GM21528 (cell line): ENCODE results near the gene EIF6.
"Not testable (repeated sequence)": the region's sequence is repeated elsewhere in the genome, so short reads cannot be mapped to it uniquely, and the experiment has no call there.

Source experiments
- ATAC-seq: cut with Tn5 transposase; IDR thresholded peaks from one replicate; pipeline ENCODE4 v1.9.1; 2021; ENCODE audit warnings: mild to moderate bottlenecking, moderate library complexity; ENCODE audit not compliant: unreplicated experiment, low FRiP score

EIF6 gene

DNA sequence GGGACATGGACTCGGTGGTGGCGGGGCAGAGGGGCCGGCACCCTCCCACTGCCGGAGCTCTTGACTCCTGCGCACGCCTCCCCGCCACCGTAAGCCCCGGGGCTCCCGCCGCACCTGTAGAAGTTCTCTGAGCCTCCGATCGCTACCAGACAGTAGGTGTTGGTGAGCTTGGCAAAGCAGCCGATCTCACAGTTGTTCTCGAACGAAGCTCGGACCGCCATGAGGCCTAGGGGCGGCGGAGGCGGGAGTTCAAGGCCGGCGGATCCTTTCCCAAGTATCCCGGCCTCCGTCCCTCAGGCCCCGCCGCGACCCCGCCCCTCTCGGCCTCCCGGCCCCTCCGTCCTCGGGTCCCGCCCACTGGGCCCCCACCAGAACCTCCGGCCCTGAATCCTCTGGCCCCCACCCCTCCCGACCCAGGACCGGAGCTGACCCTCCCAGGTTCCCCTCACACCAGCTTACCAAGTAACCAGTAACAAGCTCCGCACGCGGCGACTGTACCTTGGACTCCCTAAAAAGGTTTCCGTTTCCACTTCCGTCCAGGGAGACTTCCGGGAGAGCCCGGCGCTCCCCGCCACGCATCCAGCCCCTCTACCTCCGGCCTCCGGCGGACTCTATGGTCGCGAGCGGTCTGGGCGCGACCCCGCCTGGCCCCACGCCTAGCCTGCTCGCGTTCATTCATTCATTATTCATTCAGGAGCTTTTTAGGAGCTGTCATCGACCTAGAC lies at the start of gene EIF6:
TSS of gene EIF6 (minus strand) at position 506 of the 725 bp plus-strand sequence. CDS start at position 221, 285 bp downstream.
- peak; percentile 56 for ATAC-seq

DNA sequence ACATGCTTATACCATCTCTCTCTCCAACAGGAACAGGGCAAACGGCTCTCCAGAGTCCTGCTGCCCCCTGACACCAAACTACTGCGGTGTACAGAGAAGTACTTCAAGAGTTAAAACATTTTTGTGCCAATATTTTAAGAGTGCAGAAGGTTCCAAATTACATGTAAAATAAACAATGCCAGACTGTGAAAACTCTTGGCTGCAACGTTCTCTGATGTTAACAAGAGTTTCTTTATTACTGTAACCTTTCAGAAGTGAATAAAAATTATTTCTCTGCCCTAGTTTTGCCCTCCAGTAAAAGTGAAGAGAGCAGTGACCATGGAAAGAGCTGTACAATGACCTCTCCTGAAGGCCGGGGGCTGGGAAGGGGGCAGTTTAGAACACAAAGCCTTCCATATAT lies 49.0 kb upstream of the EIF6 start:
- ATAC-seq, result no peak

DNA sequence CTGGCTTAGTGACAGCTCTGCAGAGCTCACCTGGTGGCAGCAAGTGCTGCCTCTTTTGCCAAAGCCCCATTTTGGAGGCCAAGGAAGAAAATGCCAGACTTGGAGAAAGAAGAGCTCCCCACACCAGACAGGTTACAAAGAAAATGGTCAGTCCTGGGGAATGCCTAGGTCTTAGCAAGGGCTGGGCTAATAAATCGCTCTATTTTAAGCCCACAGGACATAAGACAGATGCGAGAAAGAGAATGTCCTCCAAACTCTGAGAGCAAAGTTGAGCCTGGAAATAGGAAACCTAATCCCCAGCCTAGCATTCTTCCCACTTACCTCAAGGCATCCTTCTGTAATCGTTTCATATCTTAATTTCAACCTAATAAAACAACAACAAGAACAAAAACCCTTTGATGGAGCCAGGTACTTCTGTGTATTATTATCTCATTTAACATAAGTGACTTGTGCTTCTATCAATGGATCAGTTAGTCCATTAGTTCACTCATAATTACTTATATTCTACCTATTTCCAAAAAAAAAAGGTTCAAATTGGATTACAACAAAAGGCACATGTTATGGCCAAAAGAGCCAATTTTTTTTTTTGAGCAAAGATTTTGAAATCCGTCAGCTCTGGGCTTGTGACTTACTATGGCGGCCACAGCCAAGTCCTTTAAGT lies 48.1 kb upstream of the EIF6 start:
- no peak for ATAC-seq

DNA sequence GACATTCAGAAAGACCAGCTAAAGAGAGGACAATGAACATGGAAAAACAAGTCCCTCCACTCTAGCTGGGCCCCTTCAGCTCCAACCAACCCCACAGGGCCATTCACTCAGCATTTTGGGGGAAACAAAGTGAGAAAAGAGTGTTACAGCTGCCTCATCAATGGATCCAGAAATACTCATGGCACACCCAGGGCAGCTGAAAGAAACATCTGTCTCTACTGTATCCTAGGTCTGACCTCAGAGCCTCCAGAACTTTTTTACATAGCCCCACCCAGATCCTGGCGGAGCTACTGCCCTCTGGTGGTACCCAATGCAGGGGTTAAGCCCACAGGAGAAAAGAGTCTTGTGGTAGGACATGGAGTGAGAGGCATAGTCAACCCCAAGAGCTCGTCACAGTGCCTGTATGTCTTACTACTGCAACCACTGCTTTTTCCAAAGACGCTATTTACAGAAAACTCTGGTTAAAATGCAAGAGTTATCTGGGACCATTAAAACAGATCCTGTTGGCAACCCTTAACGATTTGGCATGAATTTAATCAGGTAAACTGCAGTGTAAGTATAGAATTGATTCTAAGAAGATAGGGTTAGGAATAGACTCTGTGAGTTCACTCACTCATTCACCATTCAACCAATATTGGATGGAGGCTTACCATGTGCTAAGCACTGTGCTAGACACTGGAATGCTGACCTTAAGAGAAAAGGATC lies 45.0 kb upstream of the EIF6 start:
- no peak for ATAC-seq

DNA sequence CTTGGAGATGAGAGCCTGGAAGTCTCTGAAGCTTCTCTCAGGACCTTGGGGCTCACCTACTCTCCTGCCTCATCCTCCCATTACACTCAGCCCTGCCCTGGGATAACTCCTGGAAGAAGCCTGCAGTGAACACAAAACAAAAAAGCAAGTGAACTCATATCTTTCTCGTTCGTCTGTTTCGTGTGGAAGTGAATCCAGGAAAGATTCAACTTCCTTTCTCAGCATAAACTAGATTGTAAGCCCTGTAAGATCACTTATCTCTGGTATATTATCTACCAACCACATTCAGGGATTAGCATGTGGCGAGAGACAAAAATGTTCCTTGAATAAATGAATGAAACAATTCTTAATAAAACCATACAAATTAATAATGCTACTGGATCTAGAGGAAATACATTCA lies 44.1 kb upstream of the EIF6 start:
- no peak for ATAC-seq

DNA sequence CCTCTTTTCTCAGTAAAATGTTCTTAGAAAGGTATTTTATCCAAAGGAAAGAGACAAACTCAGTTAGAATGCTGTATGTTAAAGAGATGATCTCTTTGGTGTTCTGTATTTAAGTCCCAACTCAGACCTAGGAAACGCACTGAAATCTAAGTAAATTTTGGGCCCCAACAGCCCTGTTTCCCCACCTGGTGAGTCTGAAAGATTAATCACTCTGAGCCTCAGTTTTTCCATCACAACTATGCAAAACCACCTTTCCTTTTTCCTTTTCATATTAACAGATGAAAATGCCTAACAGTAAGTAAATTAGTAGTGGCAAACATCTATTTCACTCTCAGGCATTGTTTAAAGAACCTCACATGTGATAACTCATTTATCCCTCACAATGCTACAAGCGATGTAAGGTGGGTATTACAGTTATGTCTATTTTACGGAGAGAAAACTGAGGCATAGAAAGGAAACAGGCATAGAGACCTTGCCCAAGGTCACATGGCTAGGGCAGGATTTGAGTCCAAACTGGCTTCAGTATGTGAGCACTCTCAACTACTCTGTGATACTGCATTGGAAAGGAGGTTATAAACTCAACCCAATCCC lies 43.6 kb upstream of the EIF6 start:
- ATAC-seq, result no peak

DNA sequence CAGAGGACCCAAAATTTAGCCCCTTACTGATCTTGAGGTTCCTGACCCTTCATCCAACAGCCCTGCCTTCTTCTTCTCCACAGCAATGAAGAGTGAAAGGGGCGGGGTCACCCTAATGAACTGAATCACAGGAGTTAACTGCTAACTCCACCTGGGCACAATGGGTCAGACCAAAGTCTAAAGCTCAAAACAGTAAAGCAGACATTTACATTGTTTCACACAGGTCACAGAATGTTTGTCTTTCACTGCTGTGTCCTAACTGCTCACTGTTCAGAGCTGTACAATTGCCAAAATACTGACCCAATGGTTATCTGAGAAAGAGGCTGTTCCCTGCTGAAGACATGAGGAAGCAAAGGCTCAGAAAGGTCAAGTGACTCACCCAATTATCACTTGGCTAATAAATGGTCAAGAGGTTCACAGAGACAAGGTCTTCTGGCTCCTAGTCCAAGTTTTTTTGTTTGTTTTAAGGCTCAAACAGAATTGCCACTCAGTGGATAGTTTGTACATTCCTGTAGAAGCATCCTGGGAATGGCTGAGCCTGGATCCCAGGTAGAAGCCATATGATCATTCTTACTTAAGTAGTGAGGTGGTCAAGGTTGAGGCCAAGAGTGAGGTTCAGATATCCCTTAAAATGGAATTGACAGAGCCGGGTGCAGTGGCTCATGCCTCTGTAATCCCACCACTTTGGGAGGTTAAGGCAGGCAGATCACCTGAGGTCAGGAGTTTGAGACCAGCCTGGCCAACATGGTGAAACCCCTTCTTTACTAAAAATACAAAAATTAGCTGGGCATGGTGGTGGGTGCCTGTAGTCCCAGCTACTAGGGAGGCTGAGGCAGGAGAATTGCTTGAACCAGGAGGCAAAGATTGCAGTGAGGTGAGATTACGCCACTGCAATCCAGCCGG lies 42.8 kb upstream of the EIF6 start:
- ATAC-seq, result no peak

DNA sequence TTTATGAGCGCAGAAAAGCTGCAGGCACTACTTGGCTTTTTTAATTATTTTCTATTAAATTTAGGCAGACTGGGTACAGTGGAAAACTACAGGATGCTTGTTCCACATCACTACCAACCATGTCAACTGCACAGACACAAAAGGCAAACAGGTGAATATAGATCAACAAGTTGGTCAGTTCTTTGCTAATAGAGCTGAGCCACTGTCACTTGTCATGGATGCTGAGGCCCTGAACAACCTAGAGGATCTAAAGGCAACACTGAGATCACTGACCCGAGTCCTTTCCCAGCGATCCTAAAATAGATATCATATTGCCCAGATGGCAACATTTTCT lies 42.1 kb upstream of the EIF6 start:
- no peak for ATAC-seq

DNA sequence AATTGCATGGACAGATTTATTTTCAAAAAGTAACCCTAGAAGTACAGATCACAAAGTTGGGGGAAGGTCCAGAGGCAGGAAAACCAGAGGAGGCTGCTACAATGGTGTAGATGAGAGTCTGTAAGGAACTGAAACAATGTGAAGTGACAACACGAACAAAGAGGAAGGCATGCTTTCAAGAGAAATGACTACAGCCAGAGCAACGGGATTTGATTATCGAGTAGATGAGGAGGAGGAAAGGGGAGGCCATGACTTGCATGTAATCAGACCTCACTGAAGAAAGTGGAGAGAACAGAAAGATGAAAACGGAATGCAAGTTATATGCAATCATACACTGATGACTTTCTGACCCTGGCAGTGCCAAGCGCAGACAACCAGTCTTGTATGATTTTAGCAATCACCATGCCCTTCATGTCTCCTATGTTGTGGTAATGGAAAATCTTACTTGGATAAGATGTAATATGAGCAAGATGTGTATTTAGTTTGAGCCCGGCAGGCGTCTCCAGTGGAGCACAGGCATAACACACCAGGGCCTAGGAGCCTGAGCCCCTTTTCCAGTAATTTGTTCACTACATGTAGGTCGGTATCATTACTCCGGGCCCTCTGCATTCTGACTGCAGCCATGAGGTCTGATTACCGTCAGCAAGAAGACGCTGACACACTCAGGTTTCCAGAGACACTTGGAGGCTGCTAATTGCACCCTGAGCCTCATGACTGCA lies 41.6 kb upstream of the EIF6 start:
- no peak for ATAC-seq

DNA sequence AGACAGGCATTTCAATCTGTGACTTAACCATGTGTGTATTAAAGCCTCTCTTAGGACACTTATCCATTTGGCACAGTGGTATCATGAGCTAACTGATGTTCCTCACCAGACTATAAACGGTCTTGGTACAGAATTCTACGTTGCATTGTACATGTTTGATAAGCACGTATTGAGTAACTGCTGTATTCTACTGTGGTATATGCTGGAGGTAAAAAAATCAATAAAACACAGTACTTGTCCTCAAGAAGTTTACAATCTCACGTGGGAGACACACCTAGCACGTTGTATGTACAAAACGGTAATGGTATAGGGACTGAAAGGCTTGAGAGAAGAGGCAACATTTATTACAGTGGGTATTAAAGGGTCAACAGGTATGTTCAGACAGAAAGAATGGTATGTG lies 40.8 kb upstream of the EIF6 start:
- ATAC-seq, result no peak

DNA sequence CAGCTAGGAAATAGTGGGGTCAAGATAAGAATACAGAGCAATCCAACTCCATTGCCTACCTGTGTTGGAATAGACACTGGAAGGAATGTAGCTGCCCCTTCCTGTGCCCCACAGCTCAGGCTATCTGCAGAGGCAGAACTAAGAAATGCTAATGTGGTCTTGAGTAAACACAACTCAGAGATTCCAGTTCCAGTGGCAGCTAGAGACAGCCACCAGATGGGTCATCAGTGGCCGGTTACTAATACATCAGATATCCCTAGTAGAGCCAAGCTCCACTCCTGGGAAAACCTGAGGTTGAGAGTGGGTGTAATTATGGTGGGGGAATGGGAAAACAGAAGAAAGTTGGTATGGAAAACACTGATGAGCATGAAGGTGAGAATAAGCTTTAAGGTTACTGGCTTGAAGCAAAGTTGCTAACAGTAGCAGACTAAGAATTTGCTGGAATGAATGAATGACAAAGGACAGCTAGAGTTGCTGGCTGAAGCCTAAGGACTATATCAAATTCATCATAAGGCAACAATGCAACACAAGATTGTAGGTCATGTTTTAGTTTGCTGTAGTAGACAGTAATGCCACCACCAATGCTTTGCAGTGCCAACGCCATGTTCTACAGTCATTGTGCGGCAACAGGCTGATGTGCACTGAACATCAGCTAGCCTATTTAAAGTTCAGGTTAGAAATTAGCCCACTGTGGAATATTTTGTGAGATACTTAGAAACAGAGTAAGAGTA lies 36.0 kb upstream of the EIF6 start:
- ATAC-seq, result no peak

DNA sequence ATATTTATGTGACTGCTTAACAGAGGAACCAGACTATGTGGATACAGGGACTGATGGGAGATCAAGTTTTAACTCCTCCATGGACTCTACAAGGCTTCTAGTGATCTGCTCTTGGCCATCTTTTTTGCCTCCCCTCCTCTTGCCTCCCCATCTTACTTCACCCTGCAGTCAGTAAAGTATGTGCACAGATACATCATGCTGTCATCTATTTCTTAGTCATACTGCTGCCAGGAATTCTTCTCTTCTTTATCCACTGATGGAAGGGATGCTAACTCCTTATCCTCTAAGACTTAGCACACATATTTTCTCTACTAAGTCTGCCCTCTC lies 35.3 kb upstream of the EIF6 start:
- no peak for ATAC-seq

DNA sequence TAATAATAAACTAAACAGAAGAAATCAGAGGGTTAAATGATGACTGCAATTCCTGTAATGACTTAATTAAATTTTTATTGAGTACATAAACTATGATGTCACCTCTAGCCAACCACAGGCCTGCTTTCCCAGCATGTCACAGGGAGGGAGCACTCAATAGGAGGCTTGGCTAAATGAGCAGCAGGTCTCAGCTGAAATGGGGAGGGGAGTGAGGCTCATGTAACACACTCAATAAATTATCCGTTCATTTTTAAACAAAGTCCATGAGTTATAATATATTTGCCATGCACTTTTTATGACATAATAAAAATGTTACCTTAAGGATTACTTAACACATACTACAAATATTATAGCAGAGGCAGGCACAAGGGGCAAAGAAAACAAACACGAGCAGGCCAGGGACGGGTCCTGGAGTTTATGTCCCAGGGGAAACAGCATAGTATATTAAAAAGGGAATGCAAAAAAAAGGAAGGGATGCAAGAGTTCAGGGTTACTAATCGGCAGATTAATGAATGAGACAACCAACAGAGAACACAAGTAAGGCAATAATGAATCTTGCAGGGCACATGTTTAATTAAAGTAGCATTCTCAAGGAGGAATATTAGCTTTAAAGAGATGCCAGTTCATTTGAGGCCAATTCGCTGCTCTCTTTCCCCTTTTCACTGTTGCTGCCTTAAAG lies 34.8 kb upstream of the EIF6 start:
- ATAC-seq, result no peak

DNA sequence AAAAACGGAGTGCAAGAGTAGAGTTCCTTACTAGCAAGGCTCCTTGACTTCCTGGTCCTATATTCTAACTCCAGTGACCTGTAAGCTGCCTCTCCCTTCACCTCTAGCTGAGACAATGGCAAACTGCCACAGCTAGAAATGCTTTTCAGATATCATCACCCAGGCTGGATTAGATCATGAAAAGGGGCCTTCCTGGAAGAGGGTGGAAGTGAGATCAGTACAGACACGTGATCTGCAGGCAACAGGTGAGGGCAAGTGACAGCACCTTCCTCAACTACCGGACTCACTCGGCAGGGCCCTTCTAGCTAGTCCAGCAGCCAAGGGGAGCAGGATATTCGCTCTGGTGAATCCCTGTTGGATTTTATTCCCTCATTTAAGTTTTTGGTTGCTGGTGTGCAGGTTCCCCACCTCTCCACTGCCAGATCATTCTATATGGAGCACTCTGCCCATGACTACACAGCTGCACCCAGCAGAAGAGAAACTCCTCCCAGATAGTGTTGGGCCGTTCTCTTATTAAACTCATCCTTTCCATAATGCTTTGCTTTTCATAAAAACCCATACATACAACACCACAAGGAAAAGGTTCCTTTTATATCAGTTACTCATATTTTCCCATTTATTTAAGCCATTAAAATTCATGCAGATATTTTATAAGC lies 34.1 kb upstream of the EIF6 start:
- ATAC-seq, result no peak

DNA sequence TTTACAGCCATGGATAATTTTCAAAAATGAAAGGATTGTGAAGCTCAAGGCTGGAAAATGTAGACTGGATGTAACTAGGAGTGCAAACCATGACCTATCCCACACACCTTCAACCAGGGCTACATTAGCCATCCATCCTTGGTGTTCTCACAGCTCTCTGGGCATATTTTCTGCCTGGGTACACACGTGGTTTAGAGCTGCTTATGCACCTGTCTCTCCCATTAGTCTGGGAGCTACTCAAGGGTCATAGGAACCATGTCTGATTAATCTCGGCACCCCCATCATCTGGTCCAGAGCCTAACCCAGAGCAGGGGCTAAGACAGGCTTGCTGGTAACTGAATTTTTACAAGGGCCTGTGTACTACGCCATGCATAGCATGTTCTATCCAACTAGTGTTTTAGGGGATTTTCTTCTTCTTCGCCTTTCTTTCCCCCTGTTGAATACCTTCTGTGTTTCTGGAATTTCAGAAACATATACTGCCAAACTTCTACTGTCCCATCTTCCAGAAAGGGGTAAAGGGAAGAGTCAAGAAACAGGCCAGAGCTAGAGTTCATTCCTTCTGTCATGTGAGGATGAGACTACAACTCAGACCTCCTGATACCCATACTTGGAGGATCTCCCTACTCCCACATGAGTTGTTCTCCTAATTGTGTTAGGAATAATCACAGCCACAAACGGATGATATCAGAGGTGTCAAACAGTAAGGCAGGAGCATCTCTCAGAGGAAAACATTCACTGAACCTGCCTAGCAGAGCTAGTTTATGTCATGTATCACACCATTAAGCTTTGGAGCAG lies 33.0 kb upstream of the EIF6 start:
- no peak for ATAC-seq

DNA sequence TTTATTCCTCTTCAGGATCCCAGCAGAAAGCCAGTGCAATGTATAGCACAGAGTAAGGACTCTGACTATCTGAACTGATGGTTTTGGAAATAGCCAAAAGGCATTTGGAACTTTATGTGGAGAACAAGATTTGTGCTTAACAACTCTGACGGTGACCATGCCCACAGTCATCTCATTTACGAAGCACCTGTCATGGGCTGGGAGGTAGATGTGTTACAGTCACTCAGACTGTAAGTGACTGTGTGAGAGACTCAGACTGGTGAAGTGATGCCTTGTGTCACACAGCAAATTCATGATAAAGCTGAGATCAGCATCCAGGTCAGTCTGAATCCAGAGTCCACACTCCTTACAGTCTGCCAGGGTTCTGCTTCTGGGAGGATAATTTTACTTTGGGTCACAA lies 31.5 kb upstream of the EIF6 start:
- no peak for ATAC-seq

DNA sequence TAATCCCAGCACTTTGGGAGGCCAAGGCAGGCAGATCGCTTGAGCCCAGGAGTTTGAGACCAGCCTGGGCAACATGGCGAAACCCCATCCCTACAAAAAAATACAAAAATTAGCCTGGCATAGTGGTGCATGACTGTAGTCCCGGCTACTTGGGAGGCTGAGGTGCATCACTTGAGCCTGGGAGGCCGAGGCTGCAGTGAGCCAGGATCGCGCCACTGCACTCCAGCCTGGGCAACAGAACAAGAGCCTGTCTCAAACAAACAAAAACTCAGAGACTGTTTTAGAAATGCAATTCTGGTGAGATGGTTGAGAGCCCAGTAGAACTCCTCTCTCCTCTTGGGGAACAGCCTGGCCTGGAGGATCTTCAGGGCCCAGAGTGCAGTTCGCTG lies 31.1 kb upstream of the EIF6 start:
- ATAC-seq, result not testable (repeated sequence)
